ENCODE measurements around the gene RPTOR. TPM values are rescaled to one million over a fixed set of nuclear protein-coding genes. Genes with fewer than 3 reads are reported as not detected.

The RPTOR gene
- total RNA-seq, 1 experiment from 2014 or later: 46.2 TPM

- Histone ChIP-seq H3K9me3 (ENCODE audit: low read length) (no peaks in the 10 kb centered on the region), H3F3A (ENCODE audit: low read length, unreplicated experiment) (no peaks in the 10 kb centered on the region), H3K27me3 (ENCODE audit: low read length) (peaks cover 18% of the 10 kb centered on the region), H3K36me3 (ENCODE audit: low read depth, low read length) (no peaks in the 10 kb centered on the region), H3K79me2 (ENCODE audit: low read length) (no peaks in the 10 kb centered on the region), H3K9ac (ENCODE audit: low read length) (no peak overlapping the region), H3K4me3 (ENCODE audit: low read length) (no peak overlapping the region), H3K27ac (ENCODE audit: low read length) (no peak overlapping the region), H2AFZ (ENCODE audit: low read length) (no peak overlapping the region), H4K20me1 (ENCODE audit: low read length) (no peaks in the 10 kb centered on the region), H3K4me2 (ENCODE audit: low read length) (no peak overlapping the region), H3K9me2 (replicated peaks; ENCODE audit: low read length) (no peaks in the 10 kb centered on the region), H3K4me1 (ENCODE audit: insufficient read depth, low read length) (peaks cover 6% of the 10 kb centered on the region; the same call in 1 of the 2 replicates)
- DNase-seq (no peak), ATAC-seq (no peak)
- no peak for TF ChIP-seq EZH2 (IDR thresholded peaks at IDR 0.05; ENCODE audit: low read length, unreplicated experiment)
- no peak for TF ChIP-seq EZH2phosphoT487 (IDR thresholded peaks at IDR 0.05; ENCODE audit: borderline replicate concordance, low read length)
- TF ChIP-seq, protein P1, sequence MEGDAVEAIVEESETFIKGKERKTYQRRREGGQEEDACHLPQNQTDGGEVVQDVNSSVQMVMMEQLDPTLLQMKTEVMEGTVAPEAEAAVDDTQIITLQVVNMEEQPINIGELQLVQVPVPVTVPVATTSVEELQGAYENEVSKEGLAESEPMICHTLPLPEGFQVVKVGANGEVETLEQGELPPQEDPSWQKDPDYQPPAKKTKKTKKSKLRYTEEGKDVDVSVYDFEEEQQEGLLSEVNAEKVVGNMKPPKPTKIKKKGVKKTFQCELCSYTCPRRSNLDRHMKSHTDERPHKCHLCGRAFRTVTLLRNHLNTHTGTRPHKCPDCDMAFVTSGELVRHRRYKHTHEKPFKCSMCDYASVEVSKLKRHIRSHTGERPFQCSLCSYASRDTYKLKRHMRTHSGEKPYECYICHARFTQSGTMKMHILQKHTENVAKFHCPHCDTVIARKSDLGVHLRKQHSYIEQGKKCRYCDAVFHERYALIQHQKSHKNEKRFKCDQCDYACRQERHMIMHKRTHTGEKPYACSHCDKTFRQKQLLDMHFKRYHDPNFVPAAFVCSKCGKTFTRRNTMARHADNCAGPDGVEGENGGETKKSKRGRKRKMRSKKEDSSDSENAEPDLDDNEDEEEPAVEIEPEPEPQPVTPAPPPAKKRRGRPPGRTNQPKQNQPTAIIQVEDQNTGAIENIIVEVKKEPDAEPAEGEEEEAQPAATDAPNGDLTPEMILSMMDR (conservative IDR thresholded peaks at IDR 0.05; ENCODE audit: low read depth, low read length): no peak
- no TSS peak for BruUV-seq (replicated peaks)
- ChIA-PET POLR2A (ENCODE audit: unreplicated experiment) (no interaction called here), CTCF (no interaction called here)
- intact Hi-C loops (cut with micrococcal nuclease): no loop called here
These were observed 33.9 kb upstream of the RPTOR start for GRCh38 chr17:80510772-80511171.

DNA sequence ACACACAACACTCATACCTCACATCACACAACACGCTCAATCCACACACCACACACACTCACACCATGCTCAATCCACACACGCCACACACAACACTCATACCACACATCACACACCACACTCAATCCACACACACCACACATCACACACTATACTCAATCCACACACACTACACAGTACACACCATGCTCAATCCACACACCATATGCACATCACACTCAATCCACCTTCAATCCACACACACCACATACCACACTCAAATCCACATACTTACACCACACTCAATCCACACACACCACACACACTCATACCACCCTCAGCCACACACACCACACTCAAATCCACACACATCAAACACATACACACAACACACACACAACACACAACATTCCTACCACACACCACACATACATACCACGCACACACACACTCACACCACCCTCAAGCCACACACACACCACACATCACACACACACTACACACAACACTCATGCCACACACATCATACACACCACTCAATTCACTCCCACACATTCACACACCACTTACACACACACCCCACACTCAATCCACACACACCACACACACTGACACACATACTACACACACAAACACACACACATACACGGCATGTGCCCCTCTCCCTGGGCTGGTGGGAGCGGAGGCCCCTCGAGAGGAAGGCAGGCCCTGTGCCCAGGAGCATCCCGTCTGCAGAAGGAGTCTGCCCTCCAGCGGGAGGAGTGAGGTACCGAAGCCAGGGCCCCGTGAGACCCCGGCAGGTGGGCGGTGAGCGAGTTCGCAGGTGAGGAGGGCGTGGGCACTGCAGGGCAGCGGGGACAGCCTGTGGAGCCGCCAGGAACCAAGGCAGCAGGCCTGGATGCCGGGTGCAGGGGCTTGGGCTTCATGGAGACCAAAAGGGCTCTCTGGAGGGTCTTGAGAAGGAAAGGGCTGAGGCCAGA lies 33.1 kb upstream of the RPTOR start:
- peaks cover 6% of the 10 kb centered on the region; the same call in 1 of the 2 replicates for H3K4me1 ChIP-seq (ENCODE audit: insufficient read depth, low read length)
- POLR2A ChIA-PET (ENCODE audit: unreplicated experiment): no interaction called here
- no peak for ATAC-seq
- H3K27ac ChIP-seq (ENCODE audit: low read length): no peak overlapping the region
- no peak overlapping the region for H3K4me3 ChIP-seq (ENCODE audit: low read length)
- no peak overlapping the region for H3K9ac ChIP-seq (ENCODE audit: low read length)
- peaks cover 11% of the 10 kb centered on the region for H3K27me3 ChIP-seq (ENCODE audit: low read length)
- no peaks in the 10 kb centered on the region for H3F3A ChIP-seq (ENCODE audit: low read length, unreplicated experiment)
- H3K79me2 ChIP-seq (ENCODE audit: low read length): no peaks in the 10 kb centered on the region
- H3K9me2 ChIP-seq (replicated peaks; ENCODE audit: low read length): no peaks in the 10 kb centered on the region
- CTCF ChIA-PET: no interaction called here
- BruUV-seq (replicated peaks): no TSS peak
- TF ChIP-seq EZH2 (IDR thresholded peaks at IDR 0.05; ENCODE audit: low read length, unreplicated experiment) (no peak), EZH2phosphoT487 (IDR thresholded peaks at IDR 0.05; ENCODE audit: borderline replicate concordance, low read length) (no peak)
- TF ChIP-seq, protein P1 (conservative IDR thresholded peaks at IDR 0.05; ENCODE audit: low read depth, low read length): no peak
- H2AFZ ChIP-seq (ENCODE audit: low read length): no peak overlapping the region
- H4K20me1 ChIP-seq (ENCODE audit: low read length): no peaks in the 10 kb centered on the region
- no peaks in the 10 kb centered on the region for H3K9me3 ChIP-seq (ENCODE audit: low read length)
- no peak overlapping the region for H3K4me2 ChIP-seq (ENCODE audit: low read length)
- H3K36me3 ChIP-seq (ENCODE audit: low read depth, low read length): no peaks in the 10 kb centered on the region
- DNase-seq: no peak
- intact Hi-C loops (cut with micrococcal nuclease): no loop called here

DNA sequence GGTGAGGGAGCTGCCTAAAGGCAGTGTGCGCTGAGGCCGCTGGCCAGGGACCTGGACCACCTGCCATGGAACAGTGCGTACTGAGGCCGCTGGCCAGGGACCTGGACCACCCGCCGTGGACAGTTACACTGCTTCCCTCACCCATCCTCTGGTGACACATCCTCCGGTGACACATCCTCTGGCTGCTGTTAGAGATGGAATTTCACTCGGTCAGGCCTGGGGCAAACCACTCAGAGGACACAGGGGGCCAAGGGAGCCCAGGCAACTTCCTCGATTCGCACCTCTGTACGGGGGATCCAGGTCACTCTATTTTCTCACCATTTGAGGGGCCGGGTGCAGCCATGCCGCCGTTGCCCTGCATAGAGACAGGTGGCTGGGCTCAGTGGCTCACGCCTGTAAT lies 32.4 kb upstream of the RPTOR start:
- H3K36me3 ChIP-seq (ENCODE audit: low read depth, low read length): no peaks in the 10 kb centered on the region
- ChIA-PET POLR2A (ENCODE audit: unreplicated experiment) (no interaction called here), CTCF (no interaction called here)
- H4K20me1 ChIP-seq (ENCODE audit: low read length): no peaks in the 10 kb centered on the region
- H3K4me1 ChIP-seq (ENCODE audit: insufficient read depth, low read length): peaks cover 6% of the 10 kb centered on the region; the same call in 1 of the 2 replicates
- H2AFZ ChIP-seq (ENCODE audit: low read length): no peak overlapping the region
- DNase-seq (peak; percentile 73), ATAC-seq (peak; percentile 96)
- no peaks in the 10 kb centered on the region for H3F3A ChIP-seq (ENCODE audit: low read length, unreplicated experiment)
- no peak overlapping the region for H3K4me2 ChIP-seq (ENCODE audit: low read length)
- no peak overlapping the region for H3K9ac ChIP-seq (ENCODE audit: low read length)
- H3K9me2 ChIP-seq (replicated peaks; ENCODE audit: low read length): no peaks in the 10 kb centered on the region
- no peak overlapping the region for H3K27ac ChIP-seq (ENCODE audit: low read length)
- peaks cover 4% of the 10 kb centered on the region for H3K27me3 ChIP-seq (ENCODE audit: low read length)
- no peaks in the 10 kb centered on the region for H3K9me3 ChIP-seq (ENCODE audit: low read length)
- no peaks in the 10 kb centered on the region for H3K79me2 ChIP-seq (ENCODE audit: low read length)
- no peak for TF ChIP-seq EZH2phosphoT487 (IDR thresholded peaks at IDR 0.05; ENCODE audit: borderline replicate concordance, low read length)
- TF ChIP-seq EZH2 (IDR thresholded peaks at IDR 0.05; ENCODE audit: low read length, unreplicated experiment): no peak
- TF ChIP-seq, protein P1 (conservative IDR thresholded peaks at IDR 0.05; ENCODE audit: low read depth, low read length): no peak
- no peak overlapping the region for H3K4me3 ChIP-seq (ENCODE audit: low read length)
- intact Hi-C loops (cut with micrococcal nuclease): no loop called here
- no TSS peak for BruUV-seq (replicated peaks)
